Measurements from ENCODE around the gene GNAO1. TPM values are rescaled to one million over a fixed set of nuclear protein-coding genes. Genes with fewer than 3 reads are reported as not detected.

The GNAO1 gene
- total RNA-seq, 4 donors from 2014 or later = 0.50 to 1.5 (median 0.66) TPM

DNA sequence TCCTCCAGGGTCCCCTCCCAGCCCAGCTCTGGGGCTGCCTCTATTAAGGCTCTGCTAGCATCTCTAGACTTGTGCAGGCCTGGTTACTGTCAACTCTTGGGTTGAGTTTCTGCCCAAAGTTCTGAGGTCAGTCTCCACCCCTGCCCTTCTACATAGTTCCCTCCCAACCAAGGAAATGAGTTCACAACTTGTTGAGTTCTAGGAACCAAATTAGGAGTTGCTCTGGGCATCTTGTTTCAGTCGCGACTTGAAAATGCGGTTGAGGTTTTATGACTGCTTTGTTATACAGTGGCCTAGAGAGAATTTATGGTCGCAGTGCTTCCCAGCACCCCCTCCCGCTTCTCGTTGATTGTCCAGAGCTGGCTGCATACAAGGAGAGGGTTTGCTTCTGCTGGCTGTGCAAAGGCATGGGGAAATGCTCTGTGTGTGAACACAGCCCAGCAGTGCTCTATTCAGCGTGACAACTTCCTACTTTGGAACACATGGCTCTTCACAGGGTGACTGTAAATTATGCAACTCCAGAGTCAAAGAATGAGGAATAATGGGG is 20.2 kb downstream of the GNAO1 start:
- intact Hi-C loops (cut with DNase I) = no loop called here
- TF ChIP-seq POLR2A (IDR thresholded peaks at IDR 0.05) (no peak), CTCF (IDR thresholded peaks at IDR 0.05) (no peak)
- no peaks in the 10 kb centered on the region for H3K9me3 ChIP-seq
- no peak overlapping the region for H3K27ac ChIP-seq
- peaks cover 0 to 5% (median 0%) of the 10 kb centered on the region in 4 donors for H3K27me3 ChIP-seq
- no peak for DNase-seq
- H3K4me3 ChIP-seq = no peak overlapping the region
- peaks cover 0 to 3% (median 0%) of the 10 kb centered on the region in 3 donors for H3K4me1 ChIP-seq
- H3K36me3 ChIP-seq = no peaks in the 10 kb centered on the region
- 65 to 68% methylated on average over 5 to 7 of the region's 7 CpGs for whole genome bisulfite sequencing, 2 donors

DNA sequence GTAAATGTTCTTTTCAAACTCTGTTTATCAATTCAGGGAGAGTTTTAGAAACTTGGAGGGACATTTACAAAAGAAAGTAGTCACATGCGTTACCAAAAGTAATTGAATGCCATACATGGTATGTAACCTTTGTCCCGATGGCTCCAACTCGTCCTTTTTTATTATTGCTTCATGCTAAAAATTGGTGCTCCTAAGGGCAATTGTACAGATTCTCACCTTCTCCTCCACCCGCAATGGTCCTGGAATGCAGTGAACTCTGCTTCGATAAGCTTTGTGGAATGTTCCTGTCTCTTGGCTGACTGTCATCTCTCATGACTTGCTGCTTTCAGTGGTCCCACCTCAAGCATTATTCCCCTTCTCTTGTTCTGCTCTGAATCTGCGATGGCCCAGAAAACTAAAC is 20.9 kb downstream of the GNAO1 start:
- DNase-seq = no peak
- Histone ChIP-seq H3K4me3 (no peak overlapping the region), H3K27ac (no peak overlapping the region), H3K27me3 (peaks cover 0 to 5% (median 0%) of the 10 kb centered on the region in 4 donors), H3K4me1 (peaks cover 0 to 3% (median 0%) of the 10 kb centered on the region in 3 donors), H3K36me3 (no peaks in the 10 kb centered on the region), H3K9me3 (no peaks in the 10 kb centered on the region)
- TF ChIP-seq CTCF (IDR thresholded peaks at IDR 0.05) = no peak
- TF ChIP-seq POLR2A (IDR thresholded peaks at IDR 0.05) = no peak
- intact Hi-C loops (cut with DNase I) = no loop called here
- WGBS, 2 donors = 69 to 73% methylated on average over 6 of the region's 6 CpGs

- TF ChIP-seq CTCF (IDR thresholded peaks at IDR 0.05) (no peak), POLR2A (IDR thresholded peaks at IDR 0.05) (no peak)
- H3K36me3 ChIP-seq = no peaks in the 10 kb centered on the region
- no peaks in the 10 kb centered on the region for H3K9me3 ChIP-seq
- intact Hi-C loops (cut with DNase I) = no loop called here
- DNase-seq = no peak
- no peak overlapping the region for H3K27ac ChIP-seq
- peaks cover 0 to 6% (median 0%) of the 10 kb centered on the region in 4 donors for H3K27me3 ChIP-seq
- H3K4me1 ChIP-seq = no peaks in the 10 kb centered on the region
- 64 to 84% methylated on average over 2 of the region's 2 CpGs for WGBS, 2 donors
- H3K4me3 ChIP-seq = no peak overlapping the region
Measured at GRCh38 chr16:56221995-56222394, 30.7 kb downstream of the GNAO1 start.

DNA sequence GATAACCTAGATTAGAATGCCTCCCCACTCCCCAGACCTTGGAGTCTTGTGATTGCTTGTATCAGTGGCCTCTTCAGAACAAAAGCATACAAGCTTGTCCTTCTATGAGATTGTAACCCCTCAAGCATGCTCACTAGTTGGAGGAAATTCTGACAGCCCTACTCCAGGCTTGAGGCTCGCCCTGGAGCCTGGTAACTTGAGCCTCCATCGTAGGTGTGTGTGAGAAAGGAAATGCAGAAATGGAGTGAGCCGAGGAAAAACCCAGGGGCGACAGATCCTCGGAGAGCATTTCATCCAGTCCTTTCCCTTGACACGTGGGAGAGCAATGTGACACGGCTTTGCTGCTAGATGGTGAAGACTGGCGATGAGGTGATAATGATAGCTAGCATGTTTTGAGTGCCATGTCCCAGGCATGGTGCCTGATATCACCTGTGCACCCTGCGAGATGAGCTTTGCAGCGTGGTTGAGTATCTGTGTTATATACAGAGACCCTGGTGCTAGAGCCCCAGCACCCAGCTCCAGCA is 31.2 kb downstream of the GNAO1 start:
- Histone ChIP-seq H3K27ac (no peak overlapping the region), H3K4me3 (no peak overlapping the region), H3K27me3 (peaks cover 0 to 6% (median 0%) of the 10 kb centered on the region in 4 donors), H3K36me3 (no peaks in the 10 kb centered on the region), H3K4me1 (no peaks in the 10 kb centered on the region), H3K9me3 (no peaks in the 10 kb centered on the region)
- TF ChIP-seq CTCF (IDR thresholded peaks at IDR 0.05) = no peak
- WGBS, 2 donors = 51 to 64% methylated on average over 9 to 10 of the region's 10 CpGs
- DNase-seq = no peak
- intact Hi-C loops (cut with DNase I) = no loop called here

DNA sequence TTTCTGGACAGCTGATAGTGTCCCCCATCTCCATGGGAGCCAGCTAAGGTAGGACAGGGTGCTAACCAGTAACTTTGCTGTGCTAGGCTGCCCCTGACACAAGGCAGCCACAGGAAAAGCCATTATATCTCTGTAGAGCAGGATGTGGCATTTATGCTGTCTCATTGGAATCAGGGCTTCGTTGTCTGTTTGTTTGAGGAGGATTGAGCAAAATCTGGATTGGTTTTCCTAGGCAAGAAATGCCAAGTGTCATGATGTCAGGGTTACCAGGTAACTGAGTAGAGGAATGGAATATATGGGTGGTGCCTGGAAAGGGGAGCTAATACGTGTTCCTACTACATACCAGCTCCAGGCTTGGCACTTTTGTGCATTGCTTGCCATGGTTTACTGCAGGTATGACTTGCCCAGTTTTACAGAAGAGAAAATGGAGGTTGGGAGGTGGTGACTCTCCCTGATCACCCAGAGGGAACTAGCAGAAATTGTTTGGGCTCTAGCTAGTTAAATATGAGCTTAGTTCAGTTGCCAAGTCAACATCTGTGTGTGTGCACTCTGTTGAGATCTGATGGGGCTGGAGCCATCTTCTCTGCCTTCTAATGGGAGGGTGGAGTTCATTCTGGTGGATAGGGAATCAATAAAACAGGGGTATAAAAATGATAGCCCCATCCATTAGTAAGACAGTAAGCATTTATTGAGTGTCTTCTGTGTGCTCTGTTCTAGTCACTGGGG is 33.9 kb downstream of the GNAO1 start:
- intact Hi-C loops (cut with DNase I) = no loop called here
- no peak overlapping the region for H3K27ac ChIP-seq
- TF ChIP-seq POLR2A (IDR thresholded peaks at IDR 0.05) (no peak), CTCF (IDR thresholded peaks at IDR 0.05) (no peak)
- H3K4me3 ChIP-seq = no peak overlapping the region
- no peaks in the 10 kb centered on the region for H3K9me3 ChIP-seq
- H3K4me1 ChIP-seq = no peaks in the 10 kb centered on the region
- 18 to 39% methylated on average over 2 of the region's 2 CpGs for WGBS, 2 donors
- no peak for DNase-seq
- H3K36me3 ChIP-seq = no peaks in the 10 kb centered on the region
- peaks cover 0 to 6% (median 0%) of the 10 kb centered on the region in 4 donors for H3K27me3 ChIP-seq

All from esophagus squamous epithelium (tissue), 5 donors.